Measurements from ENCODE around the gene VWF. TPM values are rescaled to one million over a fixed set of nuclear protein-coding genes. Genes with fewer than 3 reads are reported as not detected.
"Not testable (repeated sequence)": the region's sequence is repeated elsewhere in the genome, so short reads cannot be mapped to it uniquely, and the experiment has no call there.

The VWF gene
- total RNA-seq, 2 donors from 2014 or later: 248 to 476 TPM

DNA sequence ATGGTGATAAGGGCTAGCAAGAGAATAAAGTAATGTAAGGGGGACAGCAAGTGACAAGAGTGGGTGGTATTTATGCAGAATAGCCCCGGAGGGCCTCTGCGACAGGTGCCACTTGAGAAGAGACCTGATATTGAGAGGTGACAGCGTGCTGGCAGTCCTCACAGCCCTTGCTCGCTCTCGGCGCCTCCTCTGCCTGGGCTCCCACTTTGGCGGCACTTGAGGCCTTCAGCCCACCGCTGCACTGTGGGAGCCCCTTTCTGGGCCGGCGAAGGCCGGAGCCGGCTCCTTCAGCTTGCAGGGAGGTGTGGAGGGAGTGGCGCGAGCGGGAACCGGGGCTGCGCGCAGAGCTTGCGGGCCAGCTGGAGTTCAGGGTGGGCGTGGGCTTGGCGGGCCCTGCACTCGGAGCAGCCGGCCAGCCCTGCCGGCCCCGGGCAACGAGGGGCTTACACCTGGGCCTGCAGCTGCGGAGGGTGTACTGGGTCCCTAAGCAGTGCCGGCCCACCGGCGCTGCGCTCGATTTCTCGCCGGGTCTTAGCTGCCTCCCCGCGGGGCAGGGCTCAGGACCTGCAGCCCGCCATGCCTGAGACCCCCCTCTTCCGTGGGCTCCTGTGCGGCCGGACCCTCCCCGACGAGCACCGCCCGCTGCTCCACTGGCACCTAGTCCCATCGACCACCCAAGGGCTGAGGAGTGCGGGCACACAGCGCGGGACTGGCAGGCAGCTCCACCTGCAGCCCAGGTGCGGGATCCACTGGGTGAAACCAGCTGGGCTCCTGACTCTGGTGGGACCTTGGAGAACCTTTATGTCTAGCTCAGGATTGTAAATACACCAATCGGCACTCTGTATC, 34.9 kb upstream of the VWF start:
- not testable (repeated sequence) for H3K27ac ChIP-seq (ENCODE audit: low read depth, low read length); H3K27me3 ChIP-seq (ENCODE audit: control insufficient read depth, insufficient read depth, low read length, poor library complexity, severe bottlenecking); H3K9me3 Mint-ChIP-seq; H3K4me3 ChIP-seq (ENCODE audit: low read length); H3K4me1 ChIP-seq (ENCODE audit: control insufficient read depth, insufficient read depth, low read length); H3K36me3 Mint-ChIP-seq (ENCODE audit: low read depth); H3K4me3 Mint-ChIP-seq; H3K9me3 ChIP-seq (ENCODE audit: control insufficient read depth, low read length); H3K9ac ChIP-seq (ENCODE audit: extremely low read depth, low read length, poor library complexity, severe bottlenecking); DNase-seq; H3K36me3 ChIP-seq (ENCODE audit: control insufficient read depth, insufficient read depth, low read length); H3K27me3 Mint-ChIP-seq (ENCODE audit: insufficient read depth); H3K27ac Mint-ChIP-seq
- 96 to 99% methylated on average over 22 to 50 of the region's 50 CpGs for WGBS, 2 experiments (ENCODE audit: insufficient coverage in 1 of 2, insufficient read length in 1 of 2)
- H3K4me1 Mint-ChIP-seq: peaks cover 25% of the 10 kb centered on the region

DNA sequence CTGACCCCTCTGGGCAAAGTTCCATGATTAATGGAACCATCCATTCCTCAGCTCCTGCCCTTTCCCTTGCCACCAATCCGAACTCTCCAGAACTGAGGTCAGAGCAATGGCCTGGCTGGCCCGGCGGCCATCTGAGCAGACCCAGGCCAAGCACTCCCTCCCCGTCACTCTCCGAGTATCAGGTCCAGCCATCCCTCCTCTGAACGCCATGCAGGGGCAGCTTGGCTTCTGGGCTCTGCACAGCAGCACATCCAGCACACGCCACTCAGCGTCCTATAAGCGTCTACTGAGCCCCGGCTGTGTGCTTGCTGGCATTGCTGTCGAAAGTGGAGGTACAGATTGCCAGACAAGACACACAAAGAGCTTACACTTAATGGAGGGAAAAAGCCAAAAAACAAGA, 34.3 kb upstream of the VWF start:
- TF ChIP-seq, protein P1, sequence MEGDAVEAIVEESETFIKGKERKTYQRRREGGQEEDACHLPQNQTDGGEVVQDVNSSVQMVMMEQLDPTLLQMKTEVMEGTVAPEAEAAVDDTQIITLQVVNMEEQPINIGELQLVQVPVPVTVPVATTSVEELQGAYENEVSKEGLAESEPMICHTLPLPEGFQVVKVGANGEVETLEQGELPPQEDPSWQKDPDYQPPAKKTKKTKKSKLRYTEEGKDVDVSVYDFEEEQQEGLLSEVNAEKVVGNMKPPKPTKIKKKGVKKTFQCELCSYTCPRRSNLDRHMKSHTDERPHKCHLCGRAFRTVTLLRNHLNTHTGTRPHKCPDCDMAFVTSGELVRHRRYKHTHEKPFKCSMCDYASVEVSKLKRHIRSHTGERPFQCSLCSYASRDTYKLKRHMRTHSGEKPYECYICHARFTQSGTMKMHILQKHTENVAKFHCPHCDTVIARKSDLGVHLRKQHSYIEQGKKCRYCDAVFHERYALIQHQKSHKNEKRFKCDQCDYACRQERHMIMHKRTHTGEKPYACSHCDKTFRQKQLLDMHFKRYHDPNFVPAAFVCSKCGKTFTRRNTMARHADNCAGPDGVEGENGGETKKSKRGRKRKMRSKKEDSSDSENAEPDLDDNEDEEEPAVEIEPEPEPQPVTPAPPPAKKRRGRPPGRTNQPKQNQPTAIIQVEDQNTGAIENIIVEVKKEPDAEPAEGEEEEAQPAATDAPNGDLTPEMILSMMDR (conservative IDR thresholded peaks at IDR 0.05): no peak
- H3K4me1 Mint-ChIP-seq: peaks cover 25% of the 10 kb centered on the region
- DNase-seq: no peak
- Histone ChIP-seq H3K4me1 (ENCODE audit: control insufficient read depth, insufficient read depth, low read length) (no peaks in the 10 kb centered on the region), H3K9me3 (ENCODE audit: control insufficient read depth, low read length) (no peaks in the 10 kb centered on the region), H3K36me3 (ENCODE audit: control insufficient read depth, insufficient read depth, low read length) (no peaks in the 10 kb centered on the region), H3K27me3 (ENCODE audit: control insufficient read depth, insufficient read depth, low read length, poor library complexity, severe bottlenecking) (no peaks in the 10 kb centered on the region), H3K4me3 (ENCODE audit: low read length) (no peak overlapping the region), H3K9ac (ENCODE audit: extremely low read depth, low read length, poor library complexity, severe bottlenecking) (no peak overlapping the region), H3K27ac (ENCODE audit: low read depth, low read length) (no peak overlapping the region)
- H3K4me3 Mint-ChIP-seq: no peak overlapping the region
- peaks cover 4% of the 10 kb centered on the region for H3K27me3 Mint-ChIP-seq (ENCODE audit: insufficient read depth)
- 90 to 95% methylated on average over 6 to 11 of the region's 11 CpGs for WGBS, 2 experiments (ENCODE audit: insufficient coverage in 1 of 2, insufficient read length in 1 of 2)
- no peaks in the 10 kb centered on the region for H3K9me3 Mint-ChIP-seq
- H3K36me3 Mint-ChIP-seq (ENCODE audit: low read depth): no peaks in the 10 kb centered on the region
- H3K27ac Mint-ChIP-seq: peak overlapping the region; percentile 11

DNA sequence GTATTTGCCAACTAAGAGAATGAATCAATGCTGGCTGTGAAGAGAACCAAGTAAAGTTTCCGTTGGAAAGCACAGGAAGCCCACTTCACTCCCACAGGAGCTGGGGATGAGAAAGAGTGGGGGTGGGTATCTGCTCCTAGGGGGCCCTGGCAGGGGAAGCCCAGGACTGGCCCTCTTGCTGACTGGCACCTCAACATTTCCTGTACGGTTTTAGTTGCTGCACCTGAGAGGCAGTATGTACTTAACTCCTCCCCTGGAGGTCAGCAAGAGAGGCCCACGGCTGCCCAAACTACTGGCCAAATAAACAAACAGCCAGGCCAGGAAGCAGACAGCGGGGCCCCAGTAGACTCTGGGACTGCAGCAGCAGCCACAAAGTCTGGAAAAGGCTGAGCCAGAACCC, 33.8 kb upstream of the VWF start:
- Histone ChIP-seq H3K27ac (ENCODE audit: low read depth, low read length) (no peak overlapping the region), H3K4me3 (ENCODE audit: low read length) (no peak overlapping the region), H3K9ac (ENCODE audit: extremely low read depth, low read length, poor library complexity, severe bottlenecking) (no peak overlapping the region), H3K27me3 (ENCODE audit: control insufficient read depth, insufficient read depth, low read length, poor library complexity, severe bottlenecking) (no peaks in the 10 kb centered on the region), H3K36me3 (ENCODE audit: control insufficient read depth, insufficient read depth, low read length) (no peaks in the 10 kb centered on the region), H3K4me1 (ENCODE audit: control insufficient read depth, insufficient read depth, low read length) (no peaks in the 10 kb centered on the region), H3K9me3 (ENCODE audit: control insufficient read depth, low read length) (no peaks in the 10 kb centered on the region)
- peak overlapping the region; percentile 2 for H3K27ac Mint-ChIP-seq
- H3K36me3 Mint-ChIP-seq (ENCODE audit: low read depth): no peaks in the 10 kb centered on the region
- H3K9me3 Mint-ChIP-seq: no peaks in the 10 kb centered on the region
- DNase-seq: no peak
- peaks cover 25% of the 10 kb centered on the region for H3K4me1 Mint-ChIP-seq
- peaks cover 4% of the 10 kb centered on the region for H3K27me3 Mint-ChIP-seq (ENCODE audit: insufficient read depth)
- TF ChIP-seq, protein P1 (conservative IDR thresholded peaks at IDR 0.05): no peak
- no peak overlapping the region for H3K4me3 Mint-ChIP-seq
- 82 to 100% methylated on average over 2 to 4 of the region's 4 CpGs for WGBS, 2 experiments (ENCODE audit: insufficient coverage in 1 of 2, insufficient read length in 1 of 2)
